Neuron (in vitro differentiated cells): ENCODE data around the gene DYRK1A.

ENCODE experiments used
- H2AFZ ChIP-seq: one replicate; pipeline ENCODE4 v1.6.1; 2013; ENCODE audit warnings: low read depth, mild to moderate bottlenecking, inconsistent platforms, low read length, moderate library complexity
- H3K27me3 ChIP-seq: one replicate; pipeline ENCODE4 v1.6.1; 2013; ENCODE audit warnings: low read length; ENCODE audit not compliant: insufficient read depth
- H3K36me3 ChIP-seq: one replicate; pipeline ENCODE4 v1.6.1; 2013; ENCODE audit warnings: low read length; ENCODE audit not compliant: insufficient read depth
- H3K4me1 ChIP-seq: one replicate; pipeline ENCODE4 v1.6.1; 2013; ENCODE audit warnings: low read length; ENCODE audit not compliant: insufficient read depth
- H3K4me3 ChIP-seq: 2 replicates; pipeline ENCODE4 v1.5.1; 2013; ENCODE audit warnings: mild to moderate bottlenecking, low read length, moderate library complexity
- H3K9me3 ChIP-seq: one replicate; pipeline ENCODE4 v1.6.1; 2013; ENCODE audit warnings: low read length

Gene DYRK1A

DNA sequence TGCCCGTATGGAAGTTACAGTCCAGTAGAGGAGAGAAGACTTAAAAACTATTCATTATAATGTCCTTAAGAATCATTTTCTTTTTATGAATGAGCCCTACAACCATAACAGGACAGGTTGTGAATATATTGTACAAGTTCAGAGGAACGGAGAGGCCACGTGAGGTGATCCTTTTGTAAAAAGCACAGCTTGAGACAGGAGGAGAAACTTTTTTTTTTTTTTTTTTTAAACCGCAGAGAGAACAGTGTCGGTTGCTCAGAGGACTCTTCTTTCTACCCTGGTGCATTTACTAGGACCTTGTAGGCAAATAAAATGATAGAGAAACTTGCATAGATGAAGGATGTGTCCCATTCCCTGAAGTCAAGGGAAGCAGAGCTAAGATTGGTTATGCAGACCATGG lies 32.1 kb downstream of the DYRK1A start:
- Histone ChIP-seq H3K36me3 (no peaks in the 10 kb centered on the region), H3K9me3 (peaks cover 5% of the 10 kb centered on the region), H3K27me3 (no peaks in the 10 kb centered on the region), H3K4me1 (peaks cover 5% of the 10 kb centered on the region), H2AFZ (no peak overlapping the region), H3K4me3 (no peak overlapping the region)

GRCh38 chr21:37402251-37402867 lies 35.8 kb downstream of the DYRK1A start:
- Histone ChIP-seq H3K36me3 (no peaks in the 10 kb centered on the region), H3K4me1 (peaks cover 11% of the 10 kb centered on the region), H2AFZ (no peak overlapping the region), H3K4me3 (no peak overlapping the region), H3K9me3 (no peaks in the 10 kb centered on the region), H3K27me3 (no peaks in the 10 kb centered on the region)

GRCh38 chr21:37405629-37406028 lies 39.1 kb downstream of the DYRK1A start:
- Histone ChIP-seq H3K9me3 (peaks cover 2% of the 10 kb centered on the region), H3K4me1 (peaks cover 16% of the 10 kb centered on the region), H3K27me3 (no peaks in the 10 kb centered on the region), H3K36me3 (peaks cover 2% of the 10 kb centered on the region), H2AFZ (no peak overlapping the region), H3K4me3 (no peak overlapping the region)

GRCh38 chr21:37407719-37408420 lies 41.3 kb downstream of the DYRK1A start:
- no peak overlapping the region for H3K4me3 ChIP-seq

DNA sequence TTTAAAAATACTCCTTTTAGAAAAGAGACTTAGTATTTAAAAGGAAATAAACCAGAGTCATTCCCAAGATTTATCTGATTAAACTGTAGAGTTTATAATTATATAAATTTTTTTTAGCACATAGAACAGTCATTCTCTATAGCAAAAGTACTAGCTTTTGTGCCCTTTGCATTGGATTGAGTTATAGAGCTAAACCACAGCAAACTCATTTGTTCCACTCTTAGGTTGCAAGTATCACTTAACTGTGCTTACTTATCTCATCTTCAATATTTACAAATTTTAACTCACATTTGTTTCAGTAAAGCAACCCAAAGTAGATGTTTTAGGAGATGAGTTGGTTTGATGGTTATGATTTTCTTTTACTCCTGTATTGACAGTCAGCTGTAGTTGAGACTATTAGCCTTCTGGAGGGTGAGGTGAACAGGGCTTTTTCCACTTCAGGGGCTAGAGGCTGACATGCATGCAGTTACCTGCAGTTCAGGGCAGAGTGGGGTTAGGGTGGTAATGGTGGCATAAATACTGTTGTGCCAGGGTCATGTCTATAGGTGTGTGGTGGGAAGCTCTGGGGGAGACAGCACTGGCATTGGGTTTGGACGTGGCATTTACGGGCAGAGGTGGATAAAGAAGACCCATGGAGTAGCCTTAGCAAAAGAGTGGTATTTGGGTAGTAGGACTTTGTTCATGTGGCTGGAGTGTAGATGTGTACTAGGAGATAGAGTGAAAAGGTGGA lies 42.1 kb downstream of the DYRK1A start:
- peaks cover 2% of the 10 kb centered on the region for H3K9me3 ChIP-seq
- H3K4me3 ChIP-seq = no peak overlapping the region
- no peaks in the 10 kb centered on the region for H3K27me3 ChIP-seq
- peaks cover 2% of the 10 kb centered on the region for H3K36me3 ChIP-seq
- H3K4me1 ChIP-seq = peaks cover 16% of the 10 kb centered on the region
- no peak overlapping the region for H2AFZ ChIP-seq

More at GRCh38 chr21:37407719-37408420, 41.3 kb downstream of the DYRK1A start:
- Histone ChIP-seq H3K36me3 (peaks cover 2% of the 10 kb centered on the region), H3K4me1 (peaks cover 16% of the 10 kb centered on the region), H3K27me3 (no peaks in the 10 kb centered on the region), H3K9me3 (peaks cover 2% of the 10 kb centered on the region), H2AFZ (no peak overlapping the region)

DNA sequence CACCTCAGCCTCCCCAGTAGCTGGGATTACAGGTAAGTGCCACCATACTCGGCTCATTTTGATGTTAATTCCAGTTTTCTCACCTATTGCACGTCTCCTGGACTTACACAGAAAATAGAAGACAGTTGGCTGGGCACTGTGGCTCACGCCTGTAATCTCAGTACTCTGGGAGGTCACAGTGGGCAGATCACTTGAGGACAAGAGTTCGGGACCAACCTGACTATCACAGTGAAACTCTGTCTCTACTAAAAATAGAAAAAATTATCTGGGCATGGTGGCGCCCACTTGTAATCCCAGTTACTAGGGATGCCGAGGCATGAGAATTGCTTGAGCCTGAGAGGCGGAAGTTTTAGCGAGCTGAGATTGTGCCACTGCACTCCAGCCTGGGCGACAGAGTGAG lies 44.1 kb downstream of the DYRK1A start:
- Histone ChIP-seq H2AFZ (no peak overlapping the region), H3K4me3 (no peak overlapping the region), H3K9me3 (peaks cover 2% of the 10 kb centered on the region), H3K36me3 (peaks cover 2% of the 10 kb centered on the region), H3K27me3 (no peaks in the 10 kb centered on the region), H3K4me1 (peaks cover 16% of the 10 kb centered on the region)

GRCh38 chr21:37412603-37413360 lies 46.2 kb downstream of the DYRK1A start:
- peaks cover 2% of the 10 kb centered on the region for H3K9me3 ChIP-seq
- no peak overlapping the region for H2AFZ ChIP-seq
- H3K4me3 ChIP-seq = no peak overlapping the region
- H3K27me3 ChIP-seq = no peaks in the 10 kb centered on the region
- H3K36me3 ChIP-seq = peaks cover 2% of the 10 kb centered on the region
- peaks cover 5% of the 10 kb centered on the region for H3K4me1 ChIP-seq

- H3K27me3 ChIP-seq = no peaks in the 10 kb centered on the region
These were observed 47.1 kb downstream of the DYRK1A start for GRCh38 chr21:37413553-37414291.

GRCh38 chr21:37414292-37415253 lies 48.0 kb downstream of the DYRK1A start:
- Histone ChIP-seq H2AFZ (no peak overlapping the region), H3K9me3 (peaks cover 2% of the 10 kb centered on the region), H3K4me1 (no peaks in the 10 kb centered on the region), H3K27me3 (no peaks in the 10 kb centered on the region), H3K4me3 (no peak overlapping the region), H3K36me3 (peaks cover 2% of the 10 kb centered on the region)

More at GRCh38 chr21:37413553-37414291, 47.1 kb downstream of the DYRK1A start:
- no peak overlapping the region for H3K4me3 ChIP-seq
- H3K4me1 ChIP-seq = no peaks in the 10 kb centered on the region
- H3K36me3 ChIP-seq = peaks cover 2% of the 10 kb centered on the region
- H2AFZ ChIP-seq = no peak overlapping the region
- peaks cover 2% of the 10 kb centered on the region for H3K9me3 ChIP-seq

DNA sequence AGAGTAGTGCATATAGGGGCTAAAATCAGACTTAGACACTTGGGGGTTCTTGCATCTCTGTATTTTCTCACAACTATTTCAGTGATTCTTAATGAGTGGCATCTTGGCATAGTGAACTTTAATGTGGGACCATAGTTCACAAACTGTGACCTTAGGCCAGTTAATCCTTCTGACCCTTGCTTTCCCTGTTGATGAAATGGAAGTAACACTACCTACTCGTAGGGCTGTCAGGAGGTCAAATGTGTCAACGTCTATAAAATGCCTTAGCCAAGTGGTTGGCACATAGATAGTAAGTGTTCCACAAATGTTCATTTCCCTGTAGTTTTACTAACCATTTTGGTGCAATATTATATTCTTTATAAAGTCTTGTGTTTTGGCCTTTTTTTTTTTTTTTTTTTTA lies 49.4 kb downstream of the DYRK1A start:
- no peak overlapping the region for H3K4me3 ChIP-seq
- H2AFZ ChIP-seq = no peak overlapping the region
- H3K27me3 ChIP-seq = no peaks in the 10 kb centered on the region
- no peaks in the 10 kb centered on the region for H3K9me3 ChIP-seq
- no peaks in the 10 kb centered on the region for H3K4me1 ChIP-seq
- no peaks in the 10 kb centered on the region for H3K36me3 ChIP-seq

DNA sequence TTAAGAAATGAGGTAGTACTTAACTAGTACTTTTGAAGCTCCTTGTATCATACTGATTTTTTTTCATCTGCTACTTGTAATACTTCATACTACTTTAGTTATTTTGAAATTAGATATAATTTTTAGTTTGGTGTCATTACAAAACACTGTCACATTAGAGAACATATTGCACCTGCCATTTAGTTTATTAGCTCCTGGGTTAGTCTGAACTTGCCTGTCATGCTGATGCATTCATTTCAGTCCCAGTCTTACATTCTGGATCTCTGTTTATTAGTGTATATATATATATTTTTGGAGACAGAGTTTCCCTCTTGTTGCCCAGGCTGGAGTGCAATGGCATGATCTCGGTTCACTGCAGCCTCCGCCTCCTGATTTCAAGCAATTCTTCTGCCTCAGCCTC lies 50.3 kb downstream of the DYRK1A start:
- Histone ChIP-seq H3K4me3 (no peak overlapping the region), H2AFZ (no peak overlapping the region), H3K4me1 (no peaks in the 10 kb centered on the region), H3K27me3 (no peaks in the 10 kb centered on the region), H3K36me3 (no peaks in the 10 kb centered on the region), H3K9me3 (no peaks in the 10 kb centered on the region)
